ENCODE data around the gene NT5C3B.
A peak's percentile ranks its signal among the peaks of the same experiment; 100 is the strongest.
"Not testable (repeated sequence)": the region's sequence is repeated elsewhere in the genome, so short reads cannot be mapped to it uniquely, and the experiment has no call there.

NT5C3B gene

DNA sequence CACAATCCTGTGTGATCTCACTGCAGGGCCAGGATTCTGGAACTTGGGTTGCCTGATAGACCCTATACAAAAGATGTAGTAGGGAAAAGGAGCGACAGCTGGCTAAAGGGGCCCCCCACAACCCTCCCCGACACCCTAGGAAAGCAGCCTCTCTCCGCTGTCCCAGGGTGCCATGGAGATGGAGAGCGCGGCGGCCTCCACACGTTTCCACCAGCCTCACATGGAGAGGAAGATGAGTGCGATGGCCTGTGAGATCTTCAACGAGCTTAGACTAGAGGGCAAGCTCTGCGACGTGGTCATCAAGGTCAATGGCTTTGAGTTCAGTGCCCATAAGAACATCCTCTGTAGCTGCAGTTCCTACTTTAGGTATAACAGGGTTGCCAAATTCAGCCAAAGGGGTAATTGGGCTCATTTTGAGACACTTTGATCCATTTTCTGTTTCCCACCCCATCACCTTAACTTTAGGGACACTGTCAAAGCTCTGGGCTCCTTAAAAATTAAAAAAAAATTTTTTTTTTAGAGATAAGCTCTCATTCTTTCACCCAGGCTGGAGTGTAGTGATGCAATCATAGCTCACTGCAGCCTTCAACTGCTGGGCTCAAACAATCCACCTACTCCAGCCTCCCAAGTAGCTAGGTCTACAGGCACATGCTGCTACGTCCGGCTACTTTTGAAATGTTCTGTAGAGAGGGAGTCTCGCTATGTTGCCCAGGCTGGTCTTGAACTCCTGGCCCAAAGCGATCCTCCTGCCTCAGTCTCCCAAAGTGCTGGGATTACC, 1.9 kb upstream of the NT5C3B start, which contains the start of gene KLHL10:
Gene KLHL10 (plus strand): TSS at position 65 of the 778 bp plus-strand sequence. CDS start 108 bp downstream, at position 173.
- Histone ChIP-seq H3K4me1 (ENCODE audit: insufficient read depth, low read length, severe bottlenecking) (peaks cover 16% of the 10 kb centered on the region), H4K20me1 (ENCODE audit: insufficient read depth, low read length) (no peaks in the 10 kb centered on the region), H3K4me3 (ENCODE audit: low read depth, low read length, poor library complexity, severe bottlenecking) (peak within 1 kb of the TSS; percentile 94), H3F3A (ENCODE audit: insufficient read depth, low read length) (no peaks in the 10 kb centered on the region), H3K36me3 (ENCODE audit: insufficient read depth, low read length) (peaks cover 5% of the 10 kb centered on the region), H3K79me2 (ENCODE audit: insufficient read depth, low read length) (no peaks in the 10 kb centered on the region), H3K27me3 (ENCODE audit: insufficient read depth, low read length) (peaks cover 2% of the 10 kb centered on the region; the same call in 1 of the 2 replicates), H3K9ac (ENCODE audit: low read length) (peak within 1 kb of the TSS; percentile 86), H3K9me2 (ENCODE audit: low read depth, low read length) (no peaks in the 10 kb centered on the region), H2AFZ (ENCODE audit: low read length) (peak within 1 kb of the TSS; percentile 97), H3K4me2 (ENCODE audit: low read length) (peak within 1 kb of the TSS; percentile 66), H3K27ac (ENCODE audit: low read depth, low read length, poor library complexity, severe bottlenecking) (no peak within 1 kb of the TSS), H3K9me3 (ENCODE audit: low read length) (no peaks in the 10 kb centered on the region)
- no peak for TF ChIP-seq EZH2 (IDR thresholded peaks at IDR 0.05; ENCODE audit: borderline replicate concordance, low read length)
- TF ChIP-seq, protein P1, sequence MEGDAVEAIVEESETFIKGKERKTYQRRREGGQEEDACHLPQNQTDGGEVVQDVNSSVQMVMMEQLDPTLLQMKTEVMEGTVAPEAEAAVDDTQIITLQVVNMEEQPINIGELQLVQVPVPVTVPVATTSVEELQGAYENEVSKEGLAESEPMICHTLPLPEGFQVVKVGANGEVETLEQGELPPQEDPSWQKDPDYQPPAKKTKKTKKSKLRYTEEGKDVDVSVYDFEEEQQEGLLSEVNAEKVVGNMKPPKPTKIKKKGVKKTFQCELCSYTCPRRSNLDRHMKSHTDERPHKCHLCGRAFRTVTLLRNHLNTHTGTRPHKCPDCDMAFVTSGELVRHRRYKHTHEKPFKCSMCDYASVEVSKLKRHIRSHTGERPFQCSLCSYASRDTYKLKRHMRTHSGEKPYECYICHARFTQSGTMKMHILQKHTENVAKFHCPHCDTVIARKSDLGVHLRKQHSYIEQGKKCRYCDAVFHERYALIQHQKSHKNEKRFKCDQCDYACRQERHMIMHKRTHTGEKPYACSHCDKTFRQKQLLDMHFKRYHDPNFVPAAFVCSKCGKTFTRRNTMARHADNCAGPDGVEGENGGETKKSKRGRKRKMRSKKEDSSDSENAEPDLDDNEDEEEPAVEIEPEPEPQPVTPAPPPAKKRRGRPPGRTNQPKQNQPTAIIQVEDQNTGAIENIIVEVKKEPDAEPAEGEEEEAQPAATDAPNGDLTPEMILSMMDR (IDR thresholded peaks at IDR 0.05; ENCODE audit: low read length) = no peak

DNA sequence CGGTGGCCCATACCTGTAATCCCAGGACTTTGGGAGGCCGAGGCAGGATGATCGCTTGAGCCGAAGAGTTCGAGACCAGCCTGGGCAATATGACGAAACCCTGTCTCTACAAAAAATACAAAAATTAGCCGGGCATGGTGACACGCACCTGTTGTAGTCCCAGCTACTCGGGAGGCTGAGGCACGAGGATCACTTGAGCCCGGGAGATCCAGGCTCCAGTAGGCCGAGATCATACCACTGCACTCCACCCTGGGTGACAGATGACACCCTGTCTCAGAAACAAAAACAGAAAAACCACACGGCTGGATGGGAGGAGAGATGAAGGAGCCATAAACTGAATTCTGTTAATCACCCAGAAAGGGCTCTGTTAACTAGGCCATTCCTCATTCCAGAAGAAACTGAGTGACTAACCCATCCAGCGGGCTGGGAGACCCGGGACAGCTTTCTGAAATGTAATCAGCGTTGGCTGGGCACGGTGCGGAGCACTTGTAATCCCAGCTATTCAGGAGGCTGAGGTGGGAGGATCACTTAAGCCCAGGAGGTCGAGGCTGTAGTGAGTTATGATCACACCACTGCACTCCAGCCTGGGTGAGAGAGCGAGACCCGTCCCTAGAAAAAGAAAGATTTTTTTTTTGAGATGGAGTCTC, 641 bp upstream of the NT5C3B start:
- Histone ChIP-seq H3K4me2 (ENCODE audit: low read length) (peak overlapping the region; percentile 66), H3K79me2 (ENCODE audit: insufficient read depth, low read length) (no peaks in the 10 kb centered on the region), H2AFZ (ENCODE audit: low read length) (peak overlapping the region; percentile 97), H3K9me3 (ENCODE audit: low read length) (no peaks in the 10 kb centered on the region), H3K36me3 (ENCODE audit: insufficient read depth, low read length) (peaks cover 12% of the 10 kb centered on the region), H3K4me1 (ENCODE audit: insufficient read depth, low read length, severe bottlenecking) (peaks cover 16% of the 10 kb centered on the region), H3K4me3 (ENCODE audit: low read depth, low read length, poor library complexity, severe bottlenecking) (peak overlapping the region; percentile 94), H3F3A (ENCODE audit: insufficient read depth, low read length) (no peaks in the 10 kb centered on the region), H3K9ac (ENCODE audit: low read length) (peak overlapping the region; percentile 86), H3K27ac (ENCODE audit: low read depth, low read length, poor library complexity, severe bottlenecking) (no peak overlapping the region), H3K9me2 (ENCODE audit: low read depth, low read length) (no peaks in the 10 kb centered on the region), H3K27me3 (ENCODE audit: insufficient read depth, low read length) (peaks cover 2% of the 10 kb centered on the region; the same call in 1 of the 2 replicates), H4K20me1 (ENCODE audit: insufficient read depth, low read length) (no peaks in the 10 kb centered on the region)
- no peak for TF ChIP-seq EZH2 (IDR thresholded peaks at IDR 0.05; ENCODE audit: borderline replicate concordance, low read length)
- TF ChIP-seq, protein P1 (IDR thresholded peaks at IDR 0.05; ENCODE audit: low read length) = no peak

DNA sequence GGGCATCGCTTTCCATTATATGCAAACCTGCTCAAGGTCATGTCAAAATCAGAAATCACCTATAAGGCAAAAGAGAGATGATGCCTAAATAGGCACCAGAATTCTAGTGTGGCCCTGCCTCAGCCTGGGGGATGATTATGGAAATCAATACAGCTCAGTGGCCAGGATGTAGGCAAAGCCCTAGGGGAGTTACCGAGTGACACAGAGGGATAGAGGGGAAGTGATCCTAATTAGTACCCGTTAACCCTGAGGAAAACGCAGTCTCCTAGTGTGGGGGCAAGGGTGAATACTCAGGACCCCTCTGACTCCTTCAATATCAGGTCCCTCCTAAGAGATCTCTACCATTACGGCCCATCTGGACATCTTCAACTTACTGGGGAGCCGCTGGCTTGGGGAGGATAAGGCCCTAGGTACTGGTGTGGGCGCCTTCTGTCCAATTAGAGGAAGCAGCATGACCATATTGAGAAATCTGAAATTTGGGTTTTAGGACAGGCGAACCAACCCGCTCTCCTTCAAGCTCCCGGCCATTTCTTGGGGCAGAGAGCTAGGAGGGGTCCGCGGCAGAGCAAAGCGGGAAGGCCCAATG, 725 bp downstream of the NT5C3B start:
- Histone ChIP-seq H3K9me3 (ENCODE audit: low read length) (no peaks in the 10 kb centered on the region), H3K4me3 (ENCODE audit: low read depth, low read length, poor library complexity, severe bottlenecking) (peak overlapping the region; percentile 94), H3K9me2 (ENCODE audit: low read depth, low read length) (no peaks in the 10 kb centered on the region), H3K27me3 (ENCODE audit: insufficient read depth, low read length) (peaks cover 2% of the 10 kb centered on the region; the same call in 1 of the 2 replicates), H3K79me2 (ENCODE audit: insufficient read depth, low read length) (no peaks in the 10 kb centered on the region), H3K4me2 (ENCODE audit: low read length) (peak overlapping the region; percentile 66), H3K4me1 (ENCODE audit: insufficient read depth, low read length, severe bottlenecking) (peaks cover 16% of the 10 kb centered on the region), H3K9ac (ENCODE audit: low read length) (peak overlapping the region; percentile 86), H4K20me1 (ENCODE audit: insufficient read depth, low read length) (no peaks in the 10 kb centered on the region), H2AFZ (ENCODE audit: low read length) (no peak overlapping the region), H3K27ac (ENCODE audit: low read depth, low read length, poor library complexity, severe bottlenecking) (no peak overlapping the region), H3F3A (ENCODE audit: insufficient read depth, low read length) (no peaks in the 10 kb centered on the region), H3K36me3 (ENCODE audit: insufficient read depth, low read length) (peaks cover 23% of the 10 kb centered on the region)
- no peak for TF ChIP-seq EZH2 (IDR thresholded peaks at IDR 0.05; ENCODE audit: borderline replicate concordance, low read length)
- TF ChIP-seq, protein P1 (IDR thresholded peaks at IDR 0.05; ENCODE audit: low read length) = no peak

- H3K4me1 ChIP-seq (ENCODE audit: insufficient read depth, low read length, severe bottlenecking); H3K4me3 ChIP-seq (ENCODE audit: low read depth, low read length, poor library complexity, severe bottlenecking); H3F3A ChIP-seq (ENCODE audit: insufficient read depth, low read length); H3K27me3 ChIP-seq (ENCODE audit: insufficient read depth, low read length); H3K9me3 ChIP-seq (ENCODE audit: low read length); H3K4me2 ChIP-seq (ENCODE audit: low read length); H3K9ac ChIP-seq (ENCODE audit: low read length); H2AFZ ChIP-seq (ENCODE audit: low read length); H3K79me2 ChIP-seq (ENCODE audit: insufficient read depth, low read length); H3K27ac ChIP-seq (ENCODE audit: low read depth, low read length, poor library complexity, severe bottlenecking); H4K20me1 ChIP-seq (ENCODE audit: insufficient read depth, low read length); H3K9me2 ChIP-seq (ENCODE audit: low read depth, low read length): not testable (repeated sequence)
- peaks cover 53% of the 10 kb centered on the region for H3K36me3 ChIP-seq (ENCODE audit: insufficient read depth, low read length)
Observed at GRCh38 chr17:41829961-41830360, 6.1 kb downstream of the NT5C3B start.

All from OCI-LY1 (cell line).